Endodermal cell (in vitro differentiated cells): ENCODE data around the gene LGMN. TPM values are rescaled to one million over a fixed set of nuclear protein-coding genes. Genes with fewer than 3 reads are reported as not detected.

ENCODE experiments used
- DNase-seq: peaks from one replicate; pipeline ENCODE4 v3.0.0-alpha.2; 2017
- H3K27ac ChIP-seq: 2 replicates; pipeline ENCODE4 v1.5.1; 2013; ENCODE audit warnings: mild to moderate bottlenecking, low read depth, low read length, moderate library complexity
- H3K27me3 ChIP-seq: 2 replicates; pipeline ENCODE4 v1.6.1; 2013; ENCODE audit warnings: mild to moderate bottlenecking, low read length, moderate library complexity; ENCODE audit not compliant: insufficient read depth, control insufficient read depth, poor library complexity, severe bottlenecking
- H3K36me3 ChIP-seq: 2 replicates; pipeline ENCODE4 v1.7.0; 2013; ENCODE audit warnings: mild to moderate bottlenecking, low read length, moderate library complexity; ENCODE audit not compliant: control insufficient read depth, insufficient read depth
- H3K4me1 ChIP-seq: one replicate; pipeline ENCODE4 v1.7.0; 2013; ENCODE audit warnings: low read length; ENCODE audit not compliant: control insufficient read depth, insufficient read depth
- H3K4me3 ChIP-seq: 2 replicates; pipeline ENCODE4 v1.5.1; 2013; ENCODE audit warnings: mild to moderate bottlenecking, low read length, moderate library complexity
- H3K9ac ChIP-seq: 2 replicates; pipeline ENCODE4 v1.6.1; 2013; ENCODE audit warnings: mild to moderate bottlenecking, low read length, moderate library complexity; ENCODE audit not compliant: poor library complexity, severe bottlenecking; ENCODE audit errors: extremely low read depth
- H3K9me3 ChIP-seq: 2 replicates; pipeline ENCODE4 v1.6.1; 2013; ENCODE audit warnings: mild to moderate bottlenecking, low read length, moderate library complexity; ENCODE audit not compliant: control insufficient read depth
- H3K27ac Mint-ChIP-seq: 2 replicates; pipeline ENCODE4 v1.8.0; 2020; ENCODE audit warnings: mixed read lengths
- H3K27me3 Mint-ChIP-seq: 2 replicates; pipeline ENCODE4 v1.8.0; 2021; ENCODE audit warnings: mild to moderate bottlenecking, mixed read lengths; ENCODE audit not compliant: insufficient read depth
- H3K36me3 Mint-ChIP-seq: 2 replicates; pipeline ENCODE4 v1.8.0; 2020; ENCODE audit warnings: low read depth, mixed read lengths
- H3K4me1 Mint-ChIP-seq: 2 replicates; pipeline ENCODE4 v1.8.0; 2020; ENCODE audit warnings: mixed read lengths
- H3K4me3 Mint-ChIP-seq: 2 replicates; pipeline ENCODE4 v1.8.0; 2020; ENCODE audit warnings: mild to moderate bottlenecking, moderate library complexity, mixed read lengths
- H3K9me3 Mint-ChIP-seq: 2 replicates; pipeline ENCODE4 v1.8.0; 2020; ENCODE audit warnings: mild to moderate bottlenecking, mixed read lengths
- WGBS, 2 experiments: methylation state at CpG; one replicate each; pipeline versions ENCODE4 v1.1.5 to v1.1.7; 2013; ENCODE audit warnings: missing lambda C conversion rate in 2 of 2, mixed read lengths in 1 of 2; ENCODE audit not compliant: insufficient coverage in 1 of 2, insufficient read length in 1 of 2; 5-methylcytosine and 5-hydroxymethylcytosine counted together
- long read RNA-seq, 4 experiments: library from polyadenylated mRNA in 2 of 4; library from RNA in 1 of 4; library from capped mRNA in 1 of 4; stranded (forward) in 3 of 4; unstranded in 1 of 4; transcript quantifications; one replicate each; pipeline ENCODE4 v2.0.0, GENCODE V29; 2020 to 2021; ENCODE audit warnings: inconsistent platforms in 1 of 4
- polyA plus RNA-seq, 2 experiments: library from polyadenylated mRNA; stranded (reverse); fragments of 50-300 nt; gene quantifications; one replicate each; pipeline ENCODE4 v1.2.3, GENCODE V29; 2013
- total RNA-seq, 2 donors: library from RNA; stranded (reverse); fragmentation: NEBNext Ultra II Directional in 1 of 2; extraction: Animal tissue kit (Norgen Biotek cat#: 25700) in 1 of 2; gene quantifications; 2 replicates in 1 of 2; 3 replicates in 1 of 2; pipeline ENCODE4 v1.2.1, GENCODE V29; 2021
- TF ChIP-seq, protein P1 (sequence below): fragments of 200-600 bp; sonication (generic); conservative IDR thresholded peaks from 2 replicates; pipeline ENCODE4 v1.5.0; 2021; ENCODE audit warnings: antibody characterized with exemption, mild to moderate bottlenecking

Gene LGMN
- 10 to 100 TPM; 61.4 to 87.2 TPM for total RNA-seq
- polyA plus RNA-seq (2013, experiment 1 of 2), result 69.8 TPM
- 67.9 TPM for polyA plus RNA-seq (2013, experiment 2 of 2)
- long read RNA-seq, experiment 1, transcript LGMN-201 (14 exons, 2,055 nt), result major isoform, 31 of 59 reads
- long read RNA-seq, experiment 1, partial matches to known transcripts, result 11 of 59 reads
- long read RNA-seq, experiment 1, other reads (novel, unspliced or antisense), result 12 of 59 reads
- long read RNA-seq, experiment 2, transcript LGMN-211 (12 exons, 1,728 nt), result minor isoform, 8 of 181 reads
- long read RNA-seq, experiment 2, transcript LGMN-201 (14 exons, 2,055 nt), result major isoform, 151 of 181 reads
- long read RNA-seq, experiment 2, partial matches to known transcripts, result 3 of 181 reads
- long read RNA-seq, experiment 2, other reads (novel, unspliced or antisense), result 15 of 181 reads
- long read RNA-seq, experiment 3, transcript LGMN-216 (13 exons, 1,797 nt), result minor isoform, 5 of 306 reads
- long read RNA-seq, experiment 3, transcript LGMN-211 (12 exons, 1,728 nt), result minor isoform, 17 of 306 reads
- long read RNA-seq, experiment 3, transcript LGMN-201 (14 exons, 2,055 nt), result major isoform, 244 of 306 reads
- long read RNA-seq, experiment 3, partial matches to known transcripts, result 5 of 306 reads
- long read RNA-seq, experiment 3, other reads (novel, unspliced or antisense), result 32 of 306 reads
- long read RNA-seq, experiment 4, transcript LGMN-201 (14 exons, 2,055 nt), result major isoform, 38 of 83 reads
- long read RNA-seq, experiment 4, partial matches to known transcripts, result 31 of 83 reads
- long read RNA-seq, experiment 4, other reads (novel, unspliced or antisense), result 10 of 83 reads

DNA sequence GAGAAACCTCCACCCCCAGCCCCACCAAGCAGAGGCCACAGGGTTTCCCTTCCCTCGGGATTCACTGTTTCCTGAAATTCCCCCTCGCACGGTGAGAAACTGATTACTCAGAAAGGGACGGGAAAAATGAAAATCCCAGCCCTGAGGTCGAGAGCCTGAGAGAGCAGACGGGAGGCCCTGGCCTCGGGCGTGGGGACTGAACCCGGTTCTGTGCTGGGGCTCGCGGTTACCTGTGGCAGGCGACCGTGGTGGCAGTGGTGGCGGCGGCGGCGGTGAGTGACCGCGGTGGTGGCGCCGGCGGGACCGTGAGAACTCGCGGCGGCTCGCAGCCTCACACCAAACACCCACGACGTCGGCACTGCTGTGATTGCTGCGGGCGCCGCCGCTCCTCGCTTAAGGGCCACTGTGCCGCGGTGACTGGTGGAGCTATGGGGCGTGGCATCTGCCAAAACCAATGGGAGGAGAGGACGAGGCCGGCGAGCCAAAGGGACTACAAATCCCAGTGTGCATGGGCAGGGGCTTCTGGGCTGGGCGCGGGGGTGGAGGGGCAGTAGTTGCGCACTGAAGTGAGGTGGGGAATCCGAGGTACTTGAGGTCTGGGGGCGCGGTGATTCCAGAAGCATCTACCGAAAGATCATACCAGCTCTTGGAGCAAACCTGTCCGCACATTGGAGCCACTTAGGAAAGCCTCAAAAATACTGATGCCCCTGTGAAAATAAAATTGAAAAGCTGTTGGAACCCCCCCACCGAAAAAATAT is at the start of gene LGMN:
Gene LGMN (minus strand): TSS at position 369 of the 758 bp plus-strand sequence. CDS start 15,841 bp downstream, outside the sequence.
- Histone ChIP-seq H3K36me3 (no peaks in the 10 kb centered on the region), H3K4me1 (no peaks in the 10 kb centered on the region), H3K27ac (peak within 1 kb of the TSS; percentile 25), H3K27me3 (no peaks in the 10 kb centered on the region), H3K4me3 (peak within 1 kb of the TSS; percentile 93), H3K9me3 (no peaks in the 10 kb centered on the region), H3K9ac (peak within 1 kb of the TSS; percentile 90)
- peaks cover 16% of the 10 kb centered on the region for H3K36me3 Mint-ChIP-seq
- TF ChIP-seq, protein P1, sequence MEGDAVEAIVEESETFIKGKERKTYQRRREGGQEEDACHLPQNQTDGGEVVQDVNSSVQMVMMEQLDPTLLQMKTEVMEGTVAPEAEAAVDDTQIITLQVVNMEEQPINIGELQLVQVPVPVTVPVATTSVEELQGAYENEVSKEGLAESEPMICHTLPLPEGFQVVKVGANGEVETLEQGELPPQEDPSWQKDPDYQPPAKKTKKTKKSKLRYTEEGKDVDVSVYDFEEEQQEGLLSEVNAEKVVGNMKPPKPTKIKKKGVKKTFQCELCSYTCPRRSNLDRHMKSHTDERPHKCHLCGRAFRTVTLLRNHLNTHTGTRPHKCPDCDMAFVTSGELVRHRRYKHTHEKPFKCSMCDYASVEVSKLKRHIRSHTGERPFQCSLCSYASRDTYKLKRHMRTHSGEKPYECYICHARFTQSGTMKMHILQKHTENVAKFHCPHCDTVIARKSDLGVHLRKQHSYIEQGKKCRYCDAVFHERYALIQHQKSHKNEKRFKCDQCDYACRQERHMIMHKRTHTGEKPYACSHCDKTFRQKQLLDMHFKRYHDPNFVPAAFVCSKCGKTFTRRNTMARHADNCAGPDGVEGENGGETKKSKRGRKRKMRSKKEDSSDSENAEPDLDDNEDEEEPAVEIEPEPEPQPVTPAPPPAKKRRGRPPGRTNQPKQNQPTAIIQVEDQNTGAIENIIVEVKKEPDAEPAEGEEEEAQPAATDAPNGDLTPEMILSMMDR, result no peak
- DNase-seq, result peak; percentile 98
- WGBS, 2 experiments, result 1 to 2% methylated on average over 18 to 50 of the region's 50 CpGs
- peak within 1 kb of the TSS; percentile 96 for H3K27ac Mint-ChIP-seq
- peaks cover 8% of the 10 kb centered on the region for H3K27me3 Mint-ChIP-seq
- H3K4me3 Mint-ChIP-seq, result peak within 1 kb of the TSS; percentile 85
- H3K9me3 Mint-ChIP-seq, result peaks cover 4% of the 10 kb centered on the region
- H3K4me1 Mint-ChIP-seq, result peaks cover 7% of the 10 kb centered on the region

DNA sequence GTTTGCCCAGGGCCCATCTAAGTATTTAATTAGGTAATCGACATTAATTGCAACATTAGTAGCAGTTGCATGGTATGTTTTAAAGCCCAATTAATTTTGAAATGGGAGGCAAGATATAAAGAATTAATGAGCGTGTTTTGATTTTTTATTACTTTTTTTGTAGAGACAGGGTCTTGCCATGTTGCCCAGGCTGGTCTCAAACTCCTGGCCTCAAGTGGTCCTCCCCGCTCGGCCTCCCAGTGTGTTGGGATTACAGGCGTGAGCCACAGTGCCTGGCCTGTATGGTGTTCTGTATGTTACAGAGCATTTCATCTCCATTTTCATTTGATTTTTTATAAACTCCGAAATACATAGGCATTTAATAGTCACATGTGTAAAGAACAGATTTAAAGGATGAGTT is 46.5 kb upstream of the LGMN start:
- H3K9ac ChIP-seq, result peak overlapping the region; percentile 97
- Mint-ChIP-seq H3K4me3 (peak overlapping the region; percentile 98), H3K36me3 (peaks cover 22% of the 10 kb centered on the region), H3K4me1 (peaks cover 7% of the 10 kb centered on the region), H3K27ac (peak overlapping the region; percentile 94), H3K27me3 (peaks cover 21% of the 10 kb centered on the region), H3K9me3 (peaks cover 14% of the 10 kb centered on the region)
- DNase-seq, result no peak
- peaks cover 22% of the 10 kb centered on the region for H3K36me3 ChIP-seq
- peaks cover 15% of the 10 kb centered on the region for H3K9me3 ChIP-seq
- no peaks in the 10 kb centered on the region for H3K4me1 ChIP-seq
- 40 to 71% methylated on average over 2 to 6 of the region's 6 CpGs for WGBS, 2 experiments
- no peak overlapping the region for H3K27ac ChIP-seq
- H3K27me3 ChIP-seq, result no peaks in the 10 kb centered on the region
- TF ChIP-seq, protein P1, result no peak
- peak overlapping the region; percentile 99 for H3K4me3 ChIP-seq

DNA sequence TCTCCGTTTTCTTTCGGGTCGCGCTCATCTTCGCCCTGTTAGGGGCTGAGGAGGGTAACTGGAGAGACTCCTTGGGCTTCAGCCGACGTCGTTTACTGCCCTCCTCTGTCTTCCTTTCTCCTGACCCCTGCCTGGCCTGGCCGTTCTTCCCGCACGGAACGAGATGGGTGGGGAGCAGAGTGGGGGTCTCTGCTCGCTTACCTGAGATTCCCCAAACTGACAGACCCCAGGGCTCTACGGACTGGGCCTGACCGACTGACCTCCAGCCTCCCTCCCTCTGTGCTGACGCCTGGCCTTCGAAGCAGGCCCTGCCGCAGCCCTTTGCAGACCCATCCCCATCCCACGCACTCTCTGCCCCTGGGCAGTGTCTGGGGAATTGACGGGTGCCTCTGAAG is 46.1 kb upstream of the LGMN start:
- Histone ChIP-seq H3K4me3 (peak overlapping the region; percentile 99), H3K9ac (peak overlapping the region; percentile 97), H3K36me3 (peaks cover 18% of the 10 kb centered on the region), H3K4me1 (no peaks in the 10 kb centered on the region), H3K27me3 (no peaks in the 10 kb centered on the region), H3K27ac (peak overlapping the region; percentile 63), H3K9me3 (peaks cover 19% of the 10 kb centered on the region)
- peaks cover 7% of the 10 kb centered on the region for H3K4me1 Mint-ChIP-seq
- TF ChIP-seq, protein P1, result no peak
- 0 to 2% methylated on average over 4 to 20 of the region's 20 CpGs for WGBS, 2 experiments
- peak overlapping the region; percentile 94 for H3K27ac Mint-ChIP-seq
- H3K9me3 Mint-ChIP-seq, result peaks cover 18% of the 10 kb centered on the region
- DNase-seq, result no peak
- H3K27me3 Mint-ChIP-seq, result peaks cover 23% of the 10 kb centered on the region
- H3K4me3 Mint-ChIP-seq, result peak overlapping the region; percentile 98
- H3K36me3 Mint-ChIP-seq, result peaks cover 18% of the 10 kb centered on the region
